ENCODE data around the gene IL26. TPM values are rescaled to one million over a fixed set of nuclear protein-coding genes. Genes with fewer than 3 reads are reported as not detected.

The IL26 gene
- total RNA-seq: 6.9 and 7.7 TPM in 2 replicates

GRCh38 chr12:68225576-68226476 lies at the start of gene IL26:
TSS of gene IL26 (minus strand) at chr12:68225810. CDS start at chr12:68225756, 54 bp downstream.
- Mint-ChIP-seq H3K9me3 (no peaks in the 10 kb centered on the region), H3K36me3 (ENCODE audit: low read depth) (no peaks in the 10 kb centered on the region), H3K27me3 (peaks cover 9% of the 10 kb centered on the region), H3K4me1 (peaks cover 21% of the 10 kb centered on the region), H3K27ac (peak within 1 kb of the TSS; percentile 47), H3K4me3 (peak within 1 kb of the TSS; percentile 27)
- peak; percentile 57 for DNase-seq
- intact Hi-C loops (cut with micrococcal nuclease): loop anchor here (2.0 to 10.0 kb wide), 2 partner anchors 33 to 579 kb away; partner anchors contain the start of gene MDM2

GRCh38 chr12:68272732-68273131 lies 47.1 kb upstream of the IL26 start:
- Mint-ChIP-seq H3K9me3 (no peaks in the 10 kb centered on the region), H3K27ac (no peak overlapping the region), H3K4me3 (no peak overlapping the region), H3K27me3 (no peaks in the 10 kb centered on the region), H3K36me3 (ENCODE audit: low read depth) (no peaks in the 10 kb centered on the region), H3K4me1 (peaks cover 43% of the 10 kb centered on the region)
- DNase-seq: no peak
- intact Hi-C loops (cut with micrococcal nuclease): loop anchor here (10.0 kb wide), 1 partner anchor 468 kb away; no protein-coding TSS in a partner anchor

- peaks cover 3% of the 10 kb centered on the region for H3K9me3 Mint-ChIP-seq
- intact Hi-C loops (cut with micrococcal nuclease): loop anchor here (10.0 kb wide), 1 partner anchor 467 kb away; no protein-coding TSS in a partner anchor
- no peak for DNase-seq
- H3K27me3 Mint-ChIP-seq: no peaks in the 10 kb centered on the region
- peaks cover 42% of the 10 kb centered on the region for H3K4me1 Mint-ChIP-seq
- peaks cover 3% of the 10 kb centered on the region for H3K36me3 Mint-ChIP-seq (ENCODE audit: low read depth)
- H3K27ac Mint-ChIP-seq: no peak overlapping the region
- H3K4me3 Mint-ChIP-seq: no peak overlapping the region
These were observed 45.7 kb upstream of the IL26 start for GRCh38 chr12:68271346-68271745.

GRCh38 chr12:68270358-68270757 lies 44.7 kb upstream of the IL26 start:
- Mint-ChIP-seq H3K27me3 (peaks cover 2% of the 10 kb centered on the region), H3K4me3 (no peak overlapping the region), H3K9me3 (peaks cover 3% of the 10 kb centered on the region), H3K36me3 (ENCODE audit: low read depth) (peaks cover 3% of the 10 kb centered on the region), H3K27ac (peak overlapping the region; percentile 72), H3K4me1 (peaks cover 42% of the 10 kb centered on the region)
- no peak for DNase-seq
- intact Hi-C loops (cut with micrococcal nuclease): loop anchor here (10.0 kb wide), 1 partner anchor 466 kb away; no protein-coding TSS in a partner anchor

- Mint-ChIP-seq H3K36me3 (ENCODE audit: low read depth) (peaks cover 3% of the 10 kb centered on the region), H3K9me3 (peaks cover 6% of the 10 kb centered on the region), H3K27me3 (peaks cover 5% of the 10 kb centered on the region), H3K27ac (peak overlapping the region; percentile 72), H3K4me3 (no peak overlapping the region), H3K4me1 (peaks cover 44% of the 10 kb centered on the region)
- intact Hi-C loops (cut with micrococcal nuclease): loop anchor here (10.0 kb wide), 3 partner anchors 215 to 575 kb away; no protein-coding TSS in a partner anchor
- DNase-seq: no peak
These were observed 44.2 kb upstream of the IL26 start for GRCh38 chr12:68269779-68270178.

GRCh38 chr12:68268967-68269366 lies 43.4 kb upstream of the IL26 start:
- intact Hi-C loops (cut with micrococcal nuclease): loop anchor here (1.0 to 10.0 kb wide), 3 partner anchors 8 to 574 kb away; no protein-coding TSS in a partner anchor
- no peak for DNase-seq
- H3K4me1 Mint-ChIP-seq: peaks cover 45% of the 10 kb centered on the region
- peaks cover 7% of the 10 kb centered on the region for H3K9me3 Mint-ChIP-seq
- H3K27ac Mint-ChIP-seq: peak overlapping the region; percentile 42
- peaks cover 8% of the 10 kb centered on the region for H3K27me3 Mint-ChIP-seq
- no peak overlapping the region for H3K4me3 Mint-ChIP-seq
- H3K36me3 Mint-ChIP-seq (ENCODE audit: low read depth): peaks cover 3% of the 10 kb centered on the region

- Mint-ChIP-seq H3K4me1 (peaks cover 45% of the 10 kb centered on the region), H3K36me3 (ENCODE audit: low read depth) (peaks cover 3% of the 10 kb centered on the region), H3K27me3 (peaks cover 8% of the 10 kb centered on the region), H3K9me3 (peaks cover 7% of the 10 kb centered on the region), H3K4me3 (peak overlapping the region; percentile 29), H3K27ac (peak overlapping the region; percentile 73)
- DNase-seq: peak; percentile 79
- intact Hi-C loops (cut with micrococcal nuclease): loop anchor here (1.0 to 10.0 kb wide), 3 partner anchors 9 to 573 kb away; no protein-coding TSS in a partner anchor
These were observed 42.3 kb upstream of the IL26 start for GRCh38 chr12:68267892-68268396.

- Mint-ChIP-seq H3K36me3 (ENCODE audit: low read depth) (peaks cover 3% of the 10 kb centered on the region), H3K4me3 (no peak overlapping the region), H3K9me3 (peaks cover 7% of the 10 kb centered on the region), H3K4me1 (peaks cover 65% of the 10 kb centered on the region), H3K27ac (peak overlapping the region; percentile 77), H3K27me3 (peaks cover 8% of the 10 kb centered on the region)
- intact Hi-C loops (cut with micrococcal nuclease): loop anchor here (10.0 kb wide), 2 partner anchors 220 to 570 kb away; no protein-coding TSS in a partner anchor
- DNase-seq: no peak
These were observed 39.2 kb upstream of the IL26 start for GRCh38 chr12:68264857-68265256.

GRCh38 chr12:68264158-68264855 lies 38.7 kb upstream of the IL26 start:
- intact Hi-C loops (cut with micrococcal nuclease): loop anchor here (10.0 kb wide), 2 partner anchors 220 to 570 kb away; no protein-coding TSS in a partner anchor
- peaks cover 8% of the 10 kb centered on the region for H3K27me3 Mint-ChIP-seq
- peaks cover 7% of the 10 kb centered on the region for H3K9me3 Mint-ChIP-seq
- H3K36me3 Mint-ChIP-seq (ENCODE audit: low read depth): peaks cover 3% of the 10 kb centered on the region
- peaks cover 65% of the 10 kb centered on the region for H3K4me1 Mint-ChIP-seq
- H3K27ac Mint-ChIP-seq: peak overlapping the region; percentile 77
- no peak overlapping the region for H3K4me3 Mint-ChIP-seq
- DNase-seq: no peak

GRCh38 chr12:68263366-68263765 lies 37.8 kb upstream of the IL26 start:
- peaks cover 7% of the 10 kb centered on the region for H3K9me3 Mint-ChIP-seq
- H3K4me1 Mint-ChIP-seq: peaks cover 63% of the 10 kb centered on the region
- no peak for DNase-seq
- intact Hi-C loops (cut with micrococcal nuclease): loop anchor here (10.0 kb wide), 2 partner anchors 221 to 569 kb away; no protein-coding TSS in a partner anchor
- peaks cover 11% of the 10 kb centered on the region for H3K27me3 Mint-ChIP-seq
- no peak overlapping the region for H3K27ac Mint-ChIP-seq
- H3K36me3 Mint-ChIP-seq (ENCODE audit: low read depth): peaks cover 3% of the 10 kb centered on the region
- no peak overlapping the region for H3K4me3 Mint-ChIP-seq

GRCh38 chr12:68261896-68262295 lies 36.3 kb upstream of the IL26 start:
- H3K27ac Mint-ChIP-seq: peak overlapping the region; percentile 52
- H3K9me3 Mint-ChIP-seq: peaks cover 15% of the 10 kb centered on the region
- H3K4me1 Mint-ChIP-seq: peaks cover 57% of the 10 kb centered on the region
- intact Hi-C loops (cut with micrococcal nuclease): loop anchor here (1.0 to 10.0 kb wide), 4 partner anchors 15 to 567 kb away; no protein-coding TSS in a partner anchor
- DNase-seq: no peak
- H3K4me3 Mint-ChIP-seq: peak overlapping the region; percentile 34
- peaks cover 3% of the 10 kb centered on the region for H3K36me3 Mint-ChIP-seq (ENCODE audit: low read depth)
- H3K27me3 Mint-ChIP-seq: peaks cover 18% of the 10 kb centered on the region

GRCh38 chr12:68260153-68260552 lies 34.5 kb upstream of the IL26 start:
- Mint-ChIP-seq H3K9me3 (peaks cover 12% of the 10 kb centered on the region), H3K27me3 (peaks cover 16% of the 10 kb centered on the region), H3K27ac (no peak overlapping the region), H3K4me1 (peaks cover 49% of the 10 kb centered on the region), H3K36me3 (ENCODE audit: low read depth) (no peaks in the 10 kb centered on the region), H3K4me3 (no peak overlapping the region)
- no peak for DNase-seq
- intact Hi-C loops (cut with micrococcal nuclease): loop anchor here (10.0 kb wide), 2 partner anchors 225 to 565 kb away; no protein-coding TSS in a partner anchor

GRCh38 chr12:68259318-68259940 lies 33.8 kb upstream of the IL26 start:
- Mint-ChIP-seq H3K27ac (peak overlapping the region; percentile 71), H3K4me1 (peaks cover 44% of the 10 kb centered on the region), H3K36me3 (ENCODE audit: low read depth) (no peaks in the 10 kb centered on the region), H3K9me3 (peaks cover 8% of the 10 kb centered on the region), H3K27me3 (peaks cover 18% of the 10 kb centered on the region), H3K4me3 (peak overlapping the region; percentile 11)
- intact Hi-C loops (cut with micrococcal nuclease): loop anchor here (1.0 to 2.0 kb wide), 3 partner anchors 18 to 84 kb away; partner anchors contain the start of gene IL26
- DNase-seq: peak; percentile 73

All from activated CD4-positive, alpha-beta T cell treated with anti-CD3 and anti-CD28 coated beads, Interleukin-2, amount 10 ng/mL, durations not matched to agents 24 days and 14 days (primary cell).